Esophagus muscularis mucosa (tissue), 4 donors: ENCODE measurements around the gene NT5M.

Experiments used
- CTCF ChIP-seq, 3 experiments: fragments of 200-600 bp in 2 of 3; fragments of 450-650 bp in 1 of 3; sonication (generic) in 2 of 3; IDR thresholded peaks; one replicate each; pipeline ENCODE4 v1.5.1; 2017 to 2019; ENCODE audit warnings: antibody characterized with exemption in 3 of 3, mild to moderate bottlenecking in 2 of 3, moderate library complexity in 1 of 3
- EP300 ChIP-seq: sonication (generic); formaldehyde crosslinking; IDR thresholded peaks from one replicate; pipeline ENCODE4 v1.6.1; 2017; ENCODE audit warnings: antibody characterized with exemption
- POLR2A ChIP-seq: fragments of 450-650 bp; IDR thresholded peaks from one replicate; pipeline ENCODE4 v1.6.1; 2017; ENCODE audit warnings: antibody characterized with exemption, moderate library complexity, mild to moderate bottlenecking, low read depth
- POLR2AphosphoS5 ChIP-seq, 2 donors: sonication (generic); formaldehyde crosslinking; IDR thresholded peaks; one replicate each; pipeline ENCODE4 v1.6.1; 2017; ENCODE audit warnings: antibody characterized with exemption in 2 of 2

- TF ChIP-seq CTCF (IDR thresholded peaks at IDR 0.05) (no peak), POLR2AphosphoS5 (IDR thresholded peaks at IDR 0.05) (no peak), POLR2A (no peak), EP300 (no peak)
These were observed 62.4 kb downstream of the NT5M start for GRCh38 chr17:17365476-17366110.
